NCI-H2081 (cell line): ENCODE measurements around the gene ATP8A2.
"Not testable (repeated sequence)": the region's sequence is repeated elsewhere in the genome, so short reads cannot be mapped to it uniquely, and the experiment has no call there.

Experiments
- DNase-seq, 2 experiments: peaks; one replicate each; lab custom pipeline; 2025; lab: John Stamatoyannopoulos, UW

ATP8A2 gene

GRCh38 chr13:25806264-25806974 lies 434.6 kb downstream of the ATP8A2 start:
- DNase-seq, result no peak

- DNase-seq, result no peak
These were observed 435.8 kb downstream of the ATP8A2 start for GRCh38 chr13:25807562-25807961.

GRCh38 chr13:25811506-25811905 lies 439.7 kb downstream of the ATP8A2 start:
- DNase-seq, result no peak

- no peak for DNase-seq
These were observed 444.5 kb downstream of the ATP8A2 start for GRCh38 chr13:25816239-25816638.

GRCh38 chr13:25819856-25820530 lies 448.2 kb downstream of the ATP8A2 start:
- DNase-seq, result peak in 1 of 2 experiments; percentile 17

- no peak for DNase-seq
These were observed 450.0 kb downstream of the ATP8A2 start for GRCh38 chr13:25821776-25822175.

- DNase-seq, result not testable (repeated sequence)
These were observed 455.4 kb downstream of the ATP8A2 start for GRCh38 chr13:25827221-25827620.

- DNase-seq, result no peak
These were observed 456.2 kb downstream of the ATP8A2 start for GRCh38 chr13:25827831-25828465.

- no peak for DNase-seq
These were observed 462.0 kb downstream of the ATP8A2 start for GRCh38 chr13:25833761-25834160.

GRCh38 chr13:25836574-25837336 lies 465.0 kb downstream of the ATP8A2 start:
- no peak for DNase-seq

- no peak for DNase-seq
These were observed 467.6 kb downstream of the ATP8A2 start for GRCh38 chr13:25839371-25839770.

- DNase-seq, result no peak
These were observed 468.5 kb downstream of the ATP8A2 start for GRCh38 chr13:25840261-25840660.

- DNase-seq, result no peak
These were observed 469.2 kb downstream of the ATP8A2 start for GRCh38 chr13:25840931-25841330.

GRCh38 chr13:25843692-25844091 lies 471.9 kb downstream of the ATP8A2 start:
- no peak for DNase-seq

GRCh38 chr13:25844559-25845434 lies 473.0 kb downstream of the ATP8A2 start:
- DNase-seq, result no peak

GRCh38 chr13:25846222-25846984 lies 474.6 kb downstream of the ATP8A2 start:
- no peak for DNase-seq

GRCh38 chr13:25847145-25847544 lies 475.4 kb downstream of the ATP8A2 start:
- DNase-seq, result no peak

GRCh38 chr13:25847635-25848626 lies 476.2 kb downstream of the ATP8A2 start:
- no peak for DNase-seq
